Stimulated activated CD8-positive, alpha-beta memory T cell treated with anti-CD3 and anti-CD28 coated beads, Interleukin-4, amount 100 ng/mL, for 1 hour (primary cell): ENCODE data around the gene AMN1.

Experiments
- DNase-seq, 2 donors: peaks; one replicate each; pipeline ENCODE4 v3.0.0-alpha.2; 2020; ENCODE audit warnings: low read depth in 2 of 2, low spot score in 1 of 2

AMN1 gene

DNA sequence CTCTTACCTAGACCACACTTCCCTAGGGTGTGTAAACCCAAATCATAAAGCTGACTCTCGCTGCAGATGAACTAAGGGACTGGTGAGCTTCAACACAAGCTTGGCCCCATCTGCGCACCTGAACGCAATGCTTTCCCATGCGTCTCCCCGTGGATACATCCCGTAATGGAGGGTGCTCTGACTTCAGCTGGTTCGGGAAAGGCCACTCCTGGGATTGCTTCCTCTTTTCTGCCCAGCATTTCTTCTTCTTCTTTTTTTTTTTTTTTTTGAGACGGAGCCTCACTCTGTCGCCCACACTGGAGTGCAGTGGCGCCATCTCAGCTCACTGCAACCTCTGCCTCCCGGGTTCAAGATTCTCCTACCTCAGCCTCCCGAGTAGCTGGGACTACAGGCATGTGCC is 97.0 kb downstream of the AMN1 start:
- DNase-seq, result no peak

DNA sequence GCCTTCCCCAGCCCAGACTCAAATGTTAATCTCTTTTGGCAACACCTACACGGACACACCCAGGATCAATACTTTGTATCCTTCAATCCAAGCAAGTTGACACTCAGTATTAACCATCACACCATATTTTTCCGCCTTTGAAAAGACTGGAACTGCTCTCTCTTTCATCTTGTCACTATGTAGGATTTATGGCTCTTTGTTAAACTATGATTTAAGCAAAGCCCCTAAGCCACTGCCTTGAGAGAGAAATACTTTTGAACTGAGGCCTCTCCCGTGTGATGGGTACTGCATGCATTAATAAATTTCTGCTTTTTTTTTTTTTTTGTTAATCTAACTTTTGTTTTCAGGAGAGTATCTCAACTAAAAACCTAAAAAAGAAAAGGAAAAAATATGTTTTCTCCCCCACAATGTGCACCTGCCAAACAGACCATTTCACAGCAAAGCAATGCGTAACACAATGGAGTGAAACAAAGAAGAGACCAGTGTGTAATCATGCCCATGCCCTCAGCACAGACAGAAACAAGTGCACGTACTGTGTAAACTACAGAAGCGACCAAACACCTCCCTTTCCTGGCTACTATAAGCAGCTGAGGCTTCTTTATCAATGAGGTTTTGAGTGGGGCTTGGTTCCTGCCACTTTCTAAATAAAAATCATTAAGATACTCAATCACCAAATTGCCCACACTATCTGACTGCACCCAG is 97.6 kb downstream of the AMN1 start:
- DNase-seq, result no peak

GRCh38 chr12:31629756-31630732 is 98.8 kb downstream of the AMN1 start:
- no peak for DNase-seq

DNA sequence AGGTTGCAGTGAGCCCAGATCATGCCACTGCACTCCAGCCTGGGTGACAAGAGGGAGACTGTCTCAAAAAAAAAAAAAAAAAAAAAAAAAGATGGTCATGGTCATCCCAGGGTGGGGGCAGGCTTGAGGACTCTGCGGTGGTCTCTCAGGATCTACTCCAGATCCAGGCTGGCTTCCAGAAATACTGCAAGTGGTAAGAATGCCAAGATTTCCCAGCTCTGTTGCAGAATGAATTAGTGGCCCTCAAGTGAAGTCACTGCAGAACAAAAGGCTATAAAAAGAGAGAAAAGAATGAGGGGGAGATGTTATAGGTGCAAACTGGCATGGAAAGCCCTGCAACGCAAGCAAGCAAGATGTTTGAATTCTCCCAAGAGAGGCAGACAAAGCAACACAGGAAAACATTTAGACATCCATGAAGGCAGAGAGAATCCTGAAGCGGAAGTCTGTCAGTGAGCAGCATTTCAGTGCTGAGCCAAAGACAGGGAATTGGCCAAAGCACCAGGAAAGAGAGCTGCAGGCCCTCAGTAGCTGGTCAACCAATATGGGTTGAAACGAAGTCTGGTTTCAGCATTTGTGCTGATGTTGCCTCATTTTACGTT is 101.3 kb downstream of the AMN1 start:
- DNase-seq, result no peak

DNA sequence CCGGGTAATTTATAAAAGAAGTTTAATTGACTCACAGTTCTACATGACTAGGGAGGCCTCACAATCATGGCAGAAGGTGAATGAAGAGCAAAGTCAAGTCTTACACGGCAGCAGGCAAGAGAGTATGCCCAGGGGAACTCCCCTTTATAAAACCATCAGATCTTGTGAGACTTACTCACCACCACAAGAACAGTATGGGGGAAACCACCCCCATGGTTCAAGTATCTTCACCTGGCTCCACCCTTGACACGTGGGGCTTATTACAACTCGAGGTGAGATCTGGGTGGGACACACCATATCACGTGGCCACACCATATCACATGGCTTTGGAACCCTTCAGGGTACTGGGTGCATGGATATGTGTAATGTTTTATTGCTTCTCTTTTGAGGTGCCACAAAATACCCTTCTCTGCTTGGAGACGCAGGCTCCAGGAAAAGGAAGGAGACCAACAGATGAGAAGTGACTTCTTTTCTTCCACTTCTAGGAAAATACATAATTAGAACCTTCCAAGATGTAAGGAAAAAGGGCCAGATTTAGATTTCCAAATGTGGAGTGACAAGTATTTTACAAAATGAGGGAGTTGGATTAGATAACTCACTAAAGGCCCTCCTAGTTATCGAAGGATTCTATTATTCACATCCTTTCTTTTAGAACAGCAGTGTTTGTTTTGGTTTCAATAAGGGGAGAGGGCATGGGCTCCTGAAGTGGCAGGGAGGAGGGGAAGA is 102.4 kb downstream of the AMN1 start:
- no peak for DNase-seq

DNA sequence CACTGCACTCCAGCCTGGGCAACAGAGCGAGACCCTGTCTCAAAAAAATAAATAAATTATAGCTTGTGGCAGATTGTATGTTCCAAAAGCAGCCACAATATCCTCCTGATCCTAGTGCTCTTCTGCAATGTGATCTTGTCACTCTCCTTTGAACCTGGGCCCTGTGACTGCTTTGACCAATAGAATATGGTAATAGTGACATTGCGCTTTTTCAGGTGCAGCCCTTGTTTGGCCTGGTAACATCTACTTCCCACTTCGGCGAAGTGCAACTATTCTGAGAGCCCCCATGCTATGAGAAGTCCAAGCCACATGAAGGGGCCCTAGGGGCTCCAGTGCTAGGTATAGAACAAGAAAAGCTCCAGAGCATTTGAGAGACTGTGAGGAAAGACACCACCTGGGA is 106.8 kb downstream of the AMN1 start:
- DNase-seq, result no peak
